HG03521 (cell line): ENCODE data around the gene UNC119.

Experiments used
- ATAC-seq: cut with Tn5 transposase; IDR thresholded peaks from one replicate; pipeline ENCODE4 v1.9.1; 2021; ENCODE audit warnings: mild to moderate bottlenecking, moderate library complexity; ENCODE audit not compliant: unreplicated experiment

Gene UNC119

GRCh38 chr17:28545141-28545503, 7.3 kb downstream of the UNC119 start:
- no peak for ATAC-seq

- ATAC-seq = no peak
These were observed 7.9 kb downstream of the UNC119 start for GRCh38 chr17:28544402-28545140.

GRCh38 chr17:28541439-28541838, 11.0 kb downstream of the UNC119 start:
- ATAC-seq = no peak

GRCh38 chr17:28540231-28540630, 12.2 kb downstream of the UNC119 start:
- ATAC-seq = no peak

GRCh38 chr17:28538296-28538895, 14.0 kb downstream of the UNC119 start:
- ATAC-seq = no peak

GRCh38 chr17:28537219-28537610, 15.2 kb downstream of the UNC119 start:
- no peak for ATAC-seq

- ATAC-seq = no peak
These were observed 15.7 kb downstream of the UNC119 start for GRCh38 chr17:28536532-28537218.

- no peak for ATAC-seq
These were observed 17.6 kb downstream of the UNC119 start for GRCh38 chr17:28534740-28535375.

- no peak for ATAC-seq
These were observed 19.2 kb downstream of the UNC119 start for GRCh38 chr17:28533091-28533807.

- ATAC-seq = no peak
These were observed 20.1 kb downstream of the UNC119 start for GRCh38 chr17:28532050-28532960.

- no peak for ATAC-seq
These were observed 21.5 kb downstream of the UNC119 start for GRCh38 chr17:28530926-28531325.

GRCh38 chr17:28530250-28530649, 22.2 kb downstream of the UNC119 start:
- no peak for ATAC-seq

GRCh38 chr17:28529013-28529400, 23.4 kb downstream of the UNC119 start:
- ATAC-seq = no peak

GRCh38 chr17:28528327-28529012, 24.0 kb downstream of the UNC119 start:
- no peak for ATAC-seq

- ATAC-seq = no peak
These were observed 24.6 kb downstream of the UNC119 start for GRCh38 chr17:28527859-28528258.

- no peak for ATAC-seq
These were observed 25.2 kb downstream of the UNC119 start for GRCh38 chr17:28527181-28527681.

GRCh38 chr17:28526381-28526780, 26.0 kb downstream of the UNC119 start:
- ATAC-seq = no peak

GRCh38 chr17:28524476-28525424, 27.7 kb downstream of the UNC119 start:
- no peak for ATAC-seq
